ENCODE data around the gene COTL1. TPM values are rescaled to one million over a fixed set of nuclear protein-coding genes. Genes with fewer than 3 reads are reported as not detected.

Gene COTL1
- total RNA-seq, 1 experiment from 2014 or later = 408 TPM

- H3F3A ChIP-seq (ENCODE audit: low read length, unreplicated experiment) = no peaks in the 10 kb centered on the region
- no TSS peak for BruUV-seq (replicated peaks)
- TF ChIP-seq CTCF (conservative IDR thresholded peaks at IDR 0.05; ENCODE audit: low read depth, low read length) (no peak), EZH2 (IDR thresholded peaks at IDR 0.05; ENCODE audit: low read length, unreplicated experiment) (no peak), EZH2phosphoT487 (IDR thresholded peaks at IDR 0.05; ENCODE audit: borderline replicate concordance, low read length) (no peak)
- no peaks in the 10 kb centered on the region for H3K36me3 ChIP-seq (ENCODE audit: low read depth, low read length)
- CTCF ChIA-PET = no interaction called here
- no peaks in the 10 kb centered on the region for H3K79me2 ChIP-seq (ENCODE audit: low read length)
- no peaks in the 10 kb centered on the region for H3K4me1 ChIP-seq (ENCODE audit: insufficient read depth, low read length)
- POLR2A ChIA-PET (ENCODE audit: unreplicated experiment) = no interaction called here
- no peak overlapping the region for H3K27ac ChIP-seq (ENCODE audit: low read length)
- DNase-seq (no peak), ATAC-seq (no peak)
- H4K20me1 ChIP-seq (ENCODE audit: low read length) = no peaks in the 10 kb centered on the region
- no peak overlapping the region for H3K9ac ChIP-seq (ENCODE audit: low read length)
- intact Hi-C loops (cut with micrococcal nuclease) = no loop called here
- no peak overlapping the region for H3K4me2 ChIP-seq (ENCODE audit: low read length)
- no peaks in the 10 kb centered on the region for H3K9me3 ChIP-seq (ENCODE audit: low read length)
- no peaks in the 10 kb centered on the region for H3K9me2 ChIP-seq (replicated peaks; ENCODE audit: low read length)
- H3K27me3 ChIP-seq (ENCODE audit: low read length) = no peaks in the 10 kb centered on the region
- H2AFZ ChIP-seq (ENCODE audit: low read length) = no peak overlapping the region
- no peak overlapping the region for H3K4me3 ChIP-seq (ENCODE audit: low read length)
Observed at GRCh38 chr16:84544031-84544773, 73.7 kb downstream of the COTL1 start.

- Histone ChIP-seq H2AFZ (ENCODE audit: low read length) (no peak overlapping the region), H3K79me2 (ENCODE audit: low read length) (no peaks in the 10 kb centered on the region), H3K4me3 (ENCODE audit: low read length) (no peak overlapping the region), H3K36me3 (ENCODE audit: low read depth, low read length) (no peaks in the 10 kb centered on the region), H3K4me2 (ENCODE audit: low read length) (no peak overlapping the region), H4K20me1 (ENCODE audit: low read length) (no peaks in the 10 kb centered on the region), H3K4me1 (ENCODE audit: insufficient read depth, low read length) (no peaks in the 10 kb centered on the region), H3K9ac (ENCODE audit: low read length) (no peak overlapping the region), H3K9me3 (ENCODE audit: low read length) (no peaks in the 10 kb centered on the region), H3K9me2 (replicated peaks; ENCODE audit: low read length) (no peaks in the 10 kb centered on the region), H3F3A (ENCODE audit: low read length, unreplicated experiment) (no peaks in the 10 kb centered on the region), H3K27me3 (ENCODE audit: low read length) (no peaks in the 10 kb centered on the region), H3K27ac (ENCODE audit: low read length) (no peak overlapping the region)
- POLR2A ChIA-PET (ENCODE audit: unreplicated experiment) = no interaction called here
- no peak for ATAC-seq
- DNase-seq = no peak
- TF ChIP-seq EZH2phosphoT487 (IDR thresholded peaks at IDR 0.05; ENCODE audit: borderline replicate concordance, low read length) (no peak), CTCF (conservative IDR thresholded peaks at IDR 0.05; ENCODE audit: low read depth, low read length) (no peak), EZH2 (IDR thresholded peaks at IDR 0.05; ENCODE audit: low read length, unreplicated experiment) (no peak)
- intact Hi-C loops (cut with micrococcal nuclease) = no loop called here
- CTCF ChIA-PET = no interaction called here
- no TSS peak for BruUV-seq (replicated peaks)
Observed at GRCh38 chr16:84543253-84543652, 74.6 kb downstream of the COTL1 start.

GRCh38 chr16:84541999-84542817 is 75.7 kb downstream of the COTL1 start:
- H3K9me2 ChIP-seq (replicated peaks; ENCODE audit: low read length) = no peaks in the 10 kb centered on the region
- no peaks in the 10 kb centered on the region for H3K27me3 ChIP-seq (ENCODE audit: low read length)
- H3F3A ChIP-seq (ENCODE audit: low read length, unreplicated experiment) = no peaks in the 10 kb centered on the region
- intact Hi-C loops (cut with micrococcal nuclease) = no loop called here
- H4K20me1 ChIP-seq (ENCODE audit: low read length) = no peaks in the 10 kb centered on the region
- DNase-seq (no peak), ATAC-seq (no peak)
- H3K9ac ChIP-seq (ENCODE audit: low read length) = no peak overlapping the region
- BruUV-seq (replicated peaks) = no TSS peak
- H3K36me3 ChIP-seq (ENCODE audit: low read depth, low read length) = no peaks in the 10 kb centered on the region
- H3K79me2 ChIP-seq (ENCODE audit: low read length) = no peaks in the 10 kb centered on the region
- H3K9me3 ChIP-seq (ENCODE audit: low read length) = no peaks in the 10 kb centered on the region
- TF ChIP-seq EZH2 (IDR thresholded peaks at IDR 0.05; ENCODE audit: low read length, unreplicated experiment) (no peak), CTCF (conservative IDR thresholded peaks at IDR 0.05; ENCODE audit: low read depth, low read length) (no peak), EZH2phosphoT487 (IDR thresholded peaks at IDR 0.05; ENCODE audit: borderline replicate concordance, low read length) (no peak)
- no peak overlapping the region for H3K4me3 ChIP-seq (ENCODE audit: low read length)
- ChIA-PET CTCF (no interaction called here), POLR2A (ENCODE audit: unreplicated experiment) (no interaction called here)
- no peaks in the 10 kb centered on the region for H3K4me1 ChIP-seq (ENCODE audit: insufficient read depth, low read length)
- H3K4me2 ChIP-seq (ENCODE audit: low read length) = no peak overlapping the region
- no peak overlapping the region for H2AFZ ChIP-seq (ENCODE audit: low read length)
- H3K27ac ChIP-seq (ENCODE audit: low read length) = no peak overlapping the region
